ENCODE results near the gene EAF1.

- TF ChIP-seq CTCF (IDR thresholded peaks at IDR 0.05; ENCODE audit: low read length): no peak
- TF ChIP-seq EZH2 (IDR thresholded peaks at IDR 0.05; ENCODE audit: borderline replicate concordance, low read length): no peak
Measured at GRCh38 chr3:15453501-15453900, 26.1 kb downstream of the EAF1 start.

All from OCI-LY1 (cell line).